Embryonic facial prominence (tissue), 1 donor: ENCODE data around the gene PSTPIP1.

Experiments
- DNase-seq: peaks from one replicate; pipeline ENCODE4 v3.0.0-alpha.2; 2016; ENCODE audit errors: extremely low spot score

Gene PSTPIP1

GRCh38 chr15:77030048-77030927, 35.4 kb downstream of the PSTPIP1 start:
- DNase-seq: no peak

- no peak for DNase-seq
Measured at GRCh38 chr15:77030928-77031375, 36.0 kb downstream of the PSTPIP1 start.

DNA sequence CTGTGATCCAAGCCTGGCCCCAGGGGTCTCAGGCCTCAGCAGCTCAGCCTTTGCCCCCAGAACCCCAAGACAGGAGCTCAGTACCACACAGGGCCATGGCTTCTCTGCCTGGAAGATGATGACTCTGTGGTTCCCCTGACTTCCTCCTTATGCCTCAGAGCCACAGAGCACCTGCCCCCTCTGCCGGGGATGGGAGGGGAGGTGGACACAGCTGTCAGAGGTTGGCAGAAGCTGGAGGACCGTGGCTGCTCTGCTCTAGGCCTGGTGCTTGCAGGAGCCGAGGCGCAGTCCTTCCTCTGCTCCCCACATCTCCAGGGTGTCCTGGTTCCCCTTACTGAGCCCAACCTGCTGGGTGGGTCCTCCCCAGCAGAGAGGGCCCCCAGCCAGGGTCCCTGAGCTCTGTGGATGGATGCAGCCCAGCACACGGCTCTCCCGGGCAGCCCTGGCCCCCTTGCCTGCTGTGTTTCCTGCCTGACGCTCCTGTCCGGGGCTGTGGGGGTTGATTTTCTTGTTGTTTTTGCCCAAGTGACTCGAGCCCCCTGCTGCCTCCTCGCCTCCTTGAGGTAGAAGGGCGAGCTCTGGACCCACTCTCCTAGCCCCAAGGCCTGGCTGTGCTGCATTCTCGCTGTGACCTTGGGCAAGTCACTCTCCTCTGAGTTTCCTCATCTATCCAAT, 36.6 kb downstream of the PSTPIP1 start:
- no peak for DNase-seq

DNA sequence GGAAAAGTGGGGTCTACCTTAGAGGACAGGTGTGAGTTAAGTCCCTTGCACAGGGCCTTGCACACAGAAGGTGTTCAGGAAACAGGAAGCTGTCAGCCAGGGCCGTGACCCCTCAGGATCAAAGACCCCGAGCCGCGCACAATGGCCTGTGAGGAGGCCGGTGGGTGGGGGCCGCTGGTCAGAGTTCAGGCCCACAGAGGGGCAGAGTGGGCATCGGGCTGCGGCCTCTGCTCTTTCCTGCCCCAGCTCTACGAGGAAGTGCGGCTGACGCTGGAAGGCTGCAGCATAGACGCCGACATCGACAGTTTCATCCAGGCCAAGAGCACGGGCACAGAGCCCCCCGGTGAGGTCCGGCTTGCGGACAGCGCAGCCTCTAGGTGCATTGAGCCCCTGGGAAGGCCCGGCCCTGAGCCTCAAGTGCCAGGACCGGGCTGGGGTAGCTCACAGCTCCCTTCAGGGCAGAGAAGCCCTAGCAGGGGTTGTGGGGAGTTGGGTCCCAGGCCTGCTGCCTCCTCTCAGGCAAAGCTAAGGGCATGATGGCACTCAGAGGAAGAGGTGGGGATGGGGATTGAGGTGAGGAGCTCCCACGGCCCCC, 37.2 kb downstream of the PSTPIP1 start:
- no peak for DNase-seq

- DNase-seq: no peak
Measured at GRCh38 chr15:77032647-77033416, 37.9 kb downstream of the PSTPIP1 start.

DNA sequence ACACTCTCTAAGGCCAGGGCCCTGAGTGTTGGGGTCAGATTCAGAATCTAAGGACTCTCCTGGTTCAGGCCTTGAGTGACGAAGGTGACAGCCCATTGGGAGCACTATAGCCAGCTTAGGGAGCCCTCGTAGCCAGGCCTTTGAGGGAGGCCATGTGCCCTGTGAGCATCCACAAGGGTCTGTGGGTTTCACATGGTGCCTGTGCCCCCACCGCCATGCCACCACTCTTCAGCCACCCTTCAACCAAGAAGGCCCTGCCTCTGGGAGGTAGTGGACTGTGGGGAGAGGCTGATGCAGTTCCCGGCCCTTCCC, 38.4 kb downstream of the PSTPIP1 start:
- no peak for DNase-seq

- DNase-seq: no peak
Measured at GRCh38 chr15:77033729-77034671, 39.1 kb downstream of the PSTPIP1 start.

DNA sequence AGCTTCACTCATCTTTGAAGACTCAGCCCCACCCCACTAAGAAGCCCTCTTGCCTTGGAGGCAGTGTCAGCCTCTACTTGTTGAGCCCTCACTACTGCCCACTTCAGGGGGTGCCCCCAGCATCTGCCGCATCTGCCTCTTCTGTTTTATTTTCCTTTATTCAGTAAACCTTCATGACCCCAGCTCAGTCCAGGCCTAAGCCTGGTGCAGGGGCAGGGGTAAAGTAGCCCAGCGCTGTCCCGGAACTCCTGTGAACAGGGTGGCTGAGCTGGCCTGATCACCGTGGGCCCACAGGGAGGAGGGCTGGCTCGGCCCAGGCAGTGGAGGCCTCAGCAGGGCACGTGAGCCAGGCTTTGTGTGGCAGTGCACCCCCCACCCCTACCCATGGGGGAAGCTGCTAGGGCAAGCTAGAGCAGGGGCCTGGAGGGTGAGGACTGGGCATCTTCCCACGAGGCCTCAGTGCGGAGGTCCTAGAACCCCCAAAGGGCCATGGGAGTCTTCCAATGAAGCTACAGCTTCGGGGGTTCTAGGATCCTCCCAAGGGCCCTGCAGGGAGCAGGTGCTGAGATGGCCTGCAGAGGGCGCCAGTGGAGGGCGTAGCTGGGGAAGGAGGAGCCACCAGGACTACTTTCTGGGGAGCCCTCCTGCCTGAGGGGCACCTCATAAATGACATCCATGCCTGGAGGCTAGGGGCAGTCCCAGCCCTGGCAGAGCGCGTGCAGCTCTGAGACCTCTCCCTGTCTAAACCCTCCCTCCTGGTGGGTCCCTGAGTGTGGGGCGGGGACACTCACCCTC, 40.0 kb downstream of the PSTPIP1 start:
- no peak for DNase-seq

- DNase-seq: no peak
Measured at GRCh38 chr15:77035584-77035983, 40.7 kb downstream of the PSTPIP1 start.

DNA sequence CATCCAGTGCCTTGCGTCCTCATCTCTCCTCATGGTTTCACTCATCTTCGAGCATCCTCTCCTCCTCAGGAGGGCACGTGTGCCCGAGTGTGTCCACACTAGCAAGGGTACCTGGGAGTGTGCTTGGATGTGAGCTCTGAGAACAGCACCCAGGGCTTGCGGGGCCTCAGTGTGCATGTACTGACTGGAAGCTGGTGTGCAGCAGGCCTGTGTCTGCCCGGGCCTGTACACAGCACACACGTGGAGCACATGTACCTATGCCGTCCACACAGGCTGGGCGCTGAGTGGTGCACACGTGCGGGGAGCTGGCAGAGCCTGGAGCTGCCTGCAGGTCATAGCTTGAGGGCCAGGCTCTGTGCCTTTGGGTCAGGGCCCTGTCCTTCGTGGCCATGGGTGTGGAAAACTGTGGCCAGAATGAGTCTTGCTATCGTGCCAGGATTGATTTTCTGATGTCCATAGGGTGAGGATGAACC, 41.1 kb downstream of the PSTPIP1 start:
- no peak for DNase-seq

GRCh38 chr15:77036537-77037387, 41.8 kb downstream of the PSTPIP1 start:
- DNase-seq: no peak

DNA sequence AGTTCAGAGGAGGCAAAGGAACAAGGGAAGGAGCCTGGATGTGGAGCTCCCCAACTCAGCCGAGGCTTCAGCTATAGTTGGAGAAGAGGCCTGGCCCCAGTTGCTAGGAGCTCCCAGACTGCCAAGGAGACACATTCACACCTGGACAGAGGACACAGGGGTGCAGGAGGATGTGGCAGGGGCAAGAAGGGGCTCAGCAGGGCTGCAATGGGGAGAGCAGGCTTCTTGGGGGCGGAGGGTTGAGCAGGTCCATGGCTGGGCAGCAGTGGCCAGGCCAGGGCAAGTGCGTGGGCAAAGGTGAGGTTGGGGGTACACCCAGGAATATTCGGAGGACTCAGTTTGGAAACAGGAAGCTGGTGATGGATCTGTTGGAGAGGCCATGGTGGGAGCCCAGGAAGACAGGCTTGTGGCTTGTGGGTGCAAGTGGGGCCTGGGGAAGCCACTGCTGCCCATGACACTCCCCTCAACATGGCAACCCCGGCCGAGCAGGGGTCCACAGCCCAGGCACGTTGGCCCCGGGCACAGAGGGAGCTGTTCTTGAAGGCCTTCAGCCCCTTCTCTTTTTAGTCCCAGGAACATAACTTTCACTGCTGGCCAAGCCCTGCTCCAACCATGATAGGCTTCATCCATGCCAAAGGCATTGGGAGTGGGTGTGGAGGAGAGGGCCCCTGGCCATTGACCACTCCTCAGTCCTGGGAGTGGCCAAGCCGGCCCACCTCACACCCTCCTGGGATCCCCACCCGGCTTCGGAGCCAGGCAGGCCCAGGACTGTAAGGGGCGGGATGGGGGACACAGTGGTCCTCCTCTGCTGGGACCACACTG, 42.7 kb downstream of the PSTPIP1 start:
- no peak for DNase-seq

DNA sequence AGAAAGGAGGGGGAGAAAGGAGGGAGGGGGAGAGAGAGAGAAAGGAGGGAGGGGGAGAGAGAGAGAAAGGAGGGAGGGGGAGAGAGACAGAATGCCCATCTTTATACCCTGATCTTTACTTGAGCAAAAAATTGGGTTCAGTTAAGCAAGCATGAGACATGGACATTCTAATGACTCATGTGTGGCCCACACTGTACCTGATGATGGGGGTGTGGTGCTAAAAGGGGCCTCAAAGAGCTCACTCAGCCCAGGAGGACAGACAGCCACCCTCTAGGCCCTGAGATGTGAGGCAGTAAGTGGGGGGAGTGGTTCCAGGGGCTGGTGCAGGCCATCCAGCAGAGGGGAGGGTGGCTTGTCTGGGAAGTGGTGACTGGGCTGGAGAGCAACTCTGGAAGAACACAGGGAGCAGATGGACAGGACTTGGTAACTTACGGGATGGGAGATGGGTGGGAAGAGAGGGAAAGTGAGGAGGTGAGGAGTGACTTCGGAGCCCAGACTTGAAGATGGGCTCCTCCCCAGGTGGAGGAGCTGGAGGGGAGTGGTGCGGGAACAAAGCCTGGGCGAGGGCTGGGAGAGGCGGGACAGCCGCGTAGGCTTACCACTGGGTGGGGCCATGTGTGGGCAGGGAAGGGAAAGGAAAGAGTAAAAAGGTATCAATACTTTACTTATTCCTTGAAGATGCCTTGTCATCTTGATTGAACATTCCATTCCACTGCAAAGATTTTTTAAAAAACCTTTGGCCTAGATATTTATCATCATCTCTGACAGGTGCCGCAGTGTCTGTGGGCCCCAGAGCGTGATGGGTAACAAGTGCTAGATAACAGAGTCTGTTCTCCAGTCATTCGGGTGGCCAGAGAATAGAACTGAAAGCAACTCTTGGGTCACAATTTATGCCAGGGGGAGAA, 43.6 kb downstream of the PSTPIP1 start:
- no peak for DNase-seq

DNA sequence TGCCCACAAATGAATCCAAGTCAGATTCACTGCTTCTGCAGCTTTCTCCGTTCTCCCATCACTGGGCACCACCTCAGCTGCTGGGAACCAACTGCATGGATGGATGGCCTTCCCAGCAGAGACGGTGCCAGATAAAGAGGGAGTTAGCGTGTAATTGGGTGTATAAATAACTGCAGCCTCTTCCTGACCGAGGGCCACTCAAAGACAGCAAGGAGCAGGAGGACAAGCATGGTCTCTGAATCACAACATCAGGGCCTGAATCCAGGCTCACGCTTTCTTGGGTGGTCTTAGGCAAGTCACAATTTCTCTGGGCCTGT, 44.2 kb downstream of the PSTPIP1 start:
- no peak for DNase-seq

GRCh38 chr15:77039848-77040247, 44.9 kb downstream of the PSTPIP1 start:
- no peak for DNase-seq

GRCh38 chr15:77040673-77041072, 45.7 kb downstream of the PSTPIP1 start:
- no peak for DNase-seq

DNA sequence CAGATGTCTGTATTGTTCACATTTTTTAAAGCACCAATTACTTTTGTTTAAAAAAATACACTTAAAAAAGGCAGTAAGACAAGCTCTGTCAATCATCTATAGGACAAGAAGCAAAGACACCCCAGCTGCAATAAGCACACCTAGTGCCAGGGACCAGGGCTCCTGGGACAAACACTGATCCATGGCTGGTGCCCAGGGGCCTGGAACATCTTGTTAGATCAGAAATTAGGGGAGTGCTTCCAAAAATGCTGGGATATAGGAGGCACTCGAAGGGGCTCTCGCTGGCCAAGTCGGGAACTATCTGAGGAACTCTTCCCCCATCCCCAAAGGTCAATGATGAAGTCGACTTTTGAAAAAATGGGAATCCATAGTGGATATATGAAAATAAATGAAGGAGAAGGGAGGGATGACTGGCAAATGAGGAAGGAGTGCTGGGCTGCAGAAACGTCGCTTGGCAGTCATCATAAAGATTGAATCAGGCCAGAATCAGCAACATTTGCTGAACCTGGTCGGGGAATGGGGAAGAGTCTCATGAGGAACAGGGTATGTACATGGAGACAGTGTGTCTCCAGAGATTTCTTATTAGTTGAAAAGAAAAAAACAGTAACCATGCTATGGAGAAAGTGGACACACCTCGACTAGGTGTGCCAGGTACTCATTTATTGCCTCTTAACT, 47.5 kb downstream of the PSTPIP1 start:
- no peak for DNase-seq
